ENCODE results near the gene ELAVL3.

DNA sequence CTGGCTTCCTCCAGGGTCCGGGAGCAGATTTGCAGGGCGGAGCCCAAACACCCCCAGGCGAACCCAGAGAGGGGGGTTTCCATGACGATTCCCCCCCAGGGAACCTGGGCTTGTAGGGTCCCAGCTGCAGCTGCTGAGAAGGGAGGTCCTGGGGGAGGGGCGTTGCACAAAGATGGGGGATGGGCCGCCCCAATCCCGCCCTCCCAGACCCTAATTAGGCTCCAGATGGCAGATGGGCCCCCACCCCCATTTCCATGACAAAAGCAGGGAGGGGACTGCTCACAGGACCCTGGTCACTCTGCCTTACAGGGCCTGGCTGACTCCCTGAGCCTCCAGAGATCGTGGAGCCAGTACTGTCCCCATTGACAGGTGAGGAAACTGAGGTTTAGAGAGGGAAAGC lies 15.2 kb downstream of the ELAVL3 start:
- TF ChIP-seq, protein P1, sequence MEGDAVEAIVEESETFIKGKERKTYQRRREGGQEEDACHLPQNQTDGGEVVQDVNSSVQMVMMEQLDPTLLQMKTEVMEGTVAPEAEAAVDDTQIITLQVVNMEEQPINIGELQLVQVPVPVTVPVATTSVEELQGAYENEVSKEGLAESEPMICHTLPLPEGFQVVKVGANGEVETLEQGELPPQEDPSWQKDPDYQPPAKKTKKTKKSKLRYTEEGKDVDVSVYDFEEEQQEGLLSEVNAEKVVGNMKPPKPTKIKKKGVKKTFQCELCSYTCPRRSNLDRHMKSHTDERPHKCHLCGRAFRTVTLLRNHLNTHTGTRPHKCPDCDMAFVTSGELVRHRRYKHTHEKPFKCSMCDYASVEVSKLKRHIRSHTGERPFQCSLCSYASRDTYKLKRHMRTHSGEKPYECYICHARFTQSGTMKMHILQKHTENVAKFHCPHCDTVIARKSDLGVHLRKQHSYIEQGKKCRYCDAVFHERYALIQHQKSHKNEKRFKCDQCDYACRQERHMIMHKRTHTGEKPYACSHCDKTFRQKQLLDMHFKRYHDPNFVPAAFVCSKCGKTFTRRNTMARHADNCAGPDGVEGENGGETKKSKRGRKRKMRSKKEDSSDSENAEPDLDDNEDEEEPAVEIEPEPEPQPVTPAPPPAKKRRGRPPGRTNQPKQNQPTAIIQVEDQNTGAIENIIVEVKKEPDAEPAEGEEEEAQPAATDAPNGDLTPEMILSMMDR (IDR thresholded peaks at IDR 0.05), result no peak
- TF ChIP-seq POLR2A (IDR thresholded peaks at IDR 0.05), result no peak

Measured in adrenal gland (tissue), 5 donors.